Panc1 (cell line): ENCODE data around the gene ADK.

ENCODE experiments used
- POLR2AphosphoS5 ChIP-seq: IDR thresholded peaks from 2 replicates; pipeline ENCODE4 v1.6.1; 2012; ENCODE audit warnings: mild to moderate bottlenecking, low read depth, low read length, moderate library complexity
- SIN3A ChIP-seq: IDR thresholded peaks from 2 replicates; pipeline ENCODE4 v1.6.1; 2012; ENCODE audit warnings: low read depth, mild to moderate bottlenecking, low read length, moderate library complexity, borderline replicate concordance; ENCODE audit not compliant: insufficient read depth
- TF ChIP-seq, protein P1 (sequence below): fragments of 450-650 bp; IDR thresholded peaks from 2 replicates; pipeline ENCODE4 v1.5.1; 2017; ENCODE audit warnings: mild to moderate bottlenecking
- TF ChIP-seq, protein P2 (sequence below), 2 experiments: IDR thresholded peaks; 2 replicates each; pipeline ENCODE4 v1.6.1; 2011 to 2012; ENCODE audit warnings: low read depth in 2 of 2, control low read depth in 1 of 2, low read length in 1 of 2, mild to moderate bottlenecking in 1 of 2, moderate library complexity in 1 of 2; ENCODE audit not compliant: insufficient read depth in 1 of 2

DNA sequence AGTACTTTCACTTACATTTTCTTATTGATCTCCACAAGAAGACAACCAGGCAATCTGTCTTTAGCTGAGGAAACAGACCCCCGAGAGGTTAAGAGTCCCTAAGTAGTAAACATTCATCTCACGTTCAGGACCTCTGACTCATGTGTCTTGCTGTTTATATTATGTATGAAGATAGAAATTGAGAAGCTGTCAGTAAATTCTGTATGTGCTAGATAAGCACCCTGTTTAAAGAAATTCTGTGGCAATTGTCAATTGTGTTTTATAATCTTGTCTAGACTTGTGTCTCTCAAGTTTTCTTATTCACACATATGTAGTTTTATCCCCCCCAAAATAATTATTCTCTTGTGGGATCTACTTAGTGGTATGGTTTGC, 14.5 kb downstream of the ADK start:
- TF ChIP-seq, protein P1, sequence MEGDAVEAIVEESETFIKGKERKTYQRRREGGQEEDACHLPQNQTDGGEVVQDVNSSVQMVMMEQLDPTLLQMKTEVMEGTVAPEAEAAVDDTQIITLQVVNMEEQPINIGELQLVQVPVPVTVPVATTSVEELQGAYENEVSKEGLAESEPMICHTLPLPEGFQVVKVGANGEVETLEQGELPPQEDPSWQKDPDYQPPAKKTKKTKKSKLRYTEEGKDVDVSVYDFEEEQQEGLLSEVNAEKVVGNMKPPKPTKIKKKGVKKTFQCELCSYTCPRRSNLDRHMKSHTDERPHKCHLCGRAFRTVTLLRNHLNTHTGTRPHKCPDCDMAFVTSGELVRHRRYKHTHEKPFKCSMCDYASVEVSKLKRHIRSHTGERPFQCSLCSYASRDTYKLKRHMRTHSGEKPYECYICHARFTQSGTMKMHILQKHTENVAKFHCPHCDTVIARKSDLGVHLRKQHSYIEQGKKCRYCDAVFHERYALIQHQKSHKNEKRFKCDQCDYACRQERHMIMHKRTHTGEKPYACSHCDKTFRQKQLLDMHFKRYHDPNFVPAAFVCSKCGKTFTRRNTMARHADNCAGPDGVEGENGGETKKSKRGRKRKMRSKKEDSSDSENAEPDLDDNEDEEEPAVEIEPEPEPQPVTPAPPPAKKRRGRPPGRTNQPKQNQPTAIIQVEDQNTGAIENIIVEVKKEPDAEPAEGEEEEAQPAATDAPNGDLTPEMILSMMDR = no peak
- TF ChIP-seq, protein P2, sequence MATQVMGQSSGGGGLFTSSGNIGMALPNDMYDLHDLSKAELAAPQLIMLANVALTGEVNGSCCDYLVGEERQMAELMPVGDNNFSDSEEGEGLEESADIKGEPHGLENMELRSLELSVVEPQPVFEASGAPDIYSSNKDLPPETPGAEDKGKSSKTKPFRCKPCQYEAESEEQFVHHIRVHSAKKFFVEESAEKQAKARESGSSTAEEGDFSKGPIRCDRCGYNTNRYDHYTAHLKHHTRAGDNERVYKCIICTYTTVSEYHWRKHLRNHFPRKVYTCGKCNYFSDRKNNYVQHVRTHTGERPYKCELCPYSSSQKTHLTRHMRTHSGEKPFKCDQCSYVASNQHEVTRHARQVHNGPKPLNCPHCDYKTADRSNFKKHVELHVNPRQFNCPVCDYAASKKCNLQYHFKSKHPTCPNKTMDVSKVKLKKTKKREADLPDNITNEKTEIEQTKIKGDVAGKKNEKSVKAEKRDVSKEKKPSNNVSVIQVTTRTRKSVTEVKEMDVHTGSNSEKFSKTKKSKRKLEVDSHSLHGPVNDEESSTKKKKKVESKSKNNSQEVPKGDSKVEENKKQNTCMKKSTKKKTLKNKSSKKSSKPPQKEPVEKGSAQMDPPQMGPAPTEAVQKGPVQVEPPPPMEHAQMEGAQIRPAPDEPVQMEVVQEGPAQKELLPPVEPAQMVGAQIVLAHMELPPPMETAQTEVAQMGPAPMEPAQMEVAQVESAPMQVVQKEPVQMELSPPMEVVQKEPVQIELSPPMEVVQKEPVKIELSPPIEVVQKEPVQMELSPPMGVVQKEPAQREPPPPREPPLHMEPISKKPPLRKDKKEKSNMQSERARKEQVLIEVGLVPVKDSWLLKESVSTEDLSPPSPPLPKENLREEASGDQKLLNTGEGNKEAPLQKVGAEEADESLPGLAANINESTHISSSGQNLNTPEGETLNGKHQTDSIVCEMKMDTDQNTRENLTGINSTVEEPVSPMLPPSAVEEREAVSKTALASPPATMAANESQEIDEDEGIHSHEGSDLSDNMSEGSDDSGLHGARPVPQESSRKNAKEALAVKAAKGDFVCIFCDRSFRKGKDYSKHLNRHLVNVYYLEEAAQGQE (IDR thresholded peaks at IDR 0.05; ENCODE audit: insufficient read depth in 1 of 2, low read depth in 2 of 2, low read length in 1 of 2) = no peak
- TF ChIP-seq SIN3A (no peak), POLR2AphosphoS5 (no peak)
